Measurements from ENCODE around the gene NIPAL1.

The NIPAL1 gene

DNA sequence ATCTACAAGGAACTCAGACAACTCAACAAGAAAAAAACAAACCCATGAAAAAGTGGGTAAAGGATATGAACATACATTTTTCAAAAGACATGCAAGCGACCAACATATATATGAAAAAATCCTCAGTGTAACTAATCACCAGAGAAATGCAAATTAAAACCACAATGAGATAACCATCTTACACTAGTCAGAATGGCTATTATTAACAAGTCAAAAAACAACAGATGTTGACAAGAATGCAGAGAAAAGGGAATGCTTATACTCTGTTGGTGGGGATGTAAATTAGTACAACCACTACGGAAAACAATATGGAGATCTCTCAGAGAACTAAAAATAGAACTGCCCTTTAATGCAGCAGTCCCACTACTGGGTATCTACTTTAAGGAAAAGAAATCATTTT lies 12.1 kb downstream of the NIPAL1 start:
- DNase-seq: no peak

DNA sequence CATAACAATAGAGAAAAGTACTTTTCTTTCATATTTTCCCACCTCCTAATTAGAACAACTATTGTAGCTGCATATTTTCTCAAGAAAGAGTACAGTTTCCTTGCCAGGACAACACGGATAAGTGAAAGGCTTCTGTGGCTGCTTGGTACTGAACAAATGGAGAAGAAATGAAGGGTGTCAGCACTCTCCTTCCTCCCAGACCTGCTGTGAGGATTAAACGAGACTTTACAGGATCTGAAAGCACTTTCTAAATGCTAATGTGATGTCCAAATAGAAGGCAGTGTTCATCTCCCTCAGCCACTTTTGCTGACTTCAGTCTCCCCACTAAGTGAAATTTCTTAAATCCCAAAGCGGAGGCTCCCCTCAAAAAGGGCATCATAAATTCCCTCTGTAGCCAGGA lies 13.9 kb downstream of the NIPAL1 start:
- no peak for DNase-seq

DNA sequence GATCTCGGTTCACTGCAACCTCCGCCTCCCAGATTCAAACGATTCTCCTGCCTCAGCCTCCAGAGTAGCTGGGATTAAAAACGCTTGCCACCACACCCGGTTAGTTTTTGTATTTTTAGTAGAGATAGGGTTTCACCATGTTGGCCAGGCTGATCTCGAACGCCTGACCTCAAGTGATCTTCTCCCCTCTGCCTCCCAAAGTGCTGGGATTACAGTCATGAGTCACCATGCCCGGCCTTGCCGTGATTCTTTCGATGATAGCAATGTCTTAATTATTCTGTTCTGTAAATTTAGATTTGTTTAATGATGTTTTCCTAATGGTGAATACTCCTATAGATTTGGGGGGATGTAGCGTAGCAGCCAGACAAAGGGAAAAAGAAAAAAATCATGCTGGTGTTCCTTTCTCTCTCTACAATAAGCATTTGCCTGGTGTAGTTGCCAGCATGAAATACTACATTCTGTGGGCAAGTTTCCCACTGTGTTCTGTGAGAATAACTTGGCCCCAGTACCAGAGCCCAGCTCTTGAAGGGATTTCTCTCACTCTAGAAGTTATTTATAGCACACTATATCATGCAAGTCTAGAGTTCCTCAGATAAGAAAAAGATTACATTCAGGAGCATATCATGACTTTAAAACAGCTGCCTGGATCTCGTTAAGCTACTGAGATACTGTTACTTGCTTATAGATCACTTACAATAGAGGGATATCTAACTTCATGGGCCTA lies 15.4 kb downstream of the NIPAL1 start:
- DNase-seq: no peak

DNA sequence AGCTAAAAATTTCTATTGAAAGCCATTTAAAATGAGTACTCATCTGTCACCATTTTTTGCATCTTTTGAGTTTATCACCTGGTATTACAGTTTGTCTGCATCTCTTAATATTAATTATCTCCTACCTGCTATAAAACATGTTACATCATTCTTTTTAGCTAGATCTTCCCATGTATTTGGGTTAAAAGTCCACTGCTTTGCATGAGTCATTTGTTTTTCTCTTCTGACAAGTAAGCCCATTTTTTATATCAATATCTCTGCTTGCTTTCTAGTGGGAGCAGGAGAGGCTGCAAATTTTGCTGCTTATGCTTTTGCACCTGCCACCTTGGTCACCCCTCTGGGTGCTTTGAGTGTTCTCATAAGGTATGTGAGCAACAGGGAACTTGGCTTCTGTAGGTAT lies 16.1 kb downstream of the NIPAL1 start:
- no peak for DNase-seq

DNA sequence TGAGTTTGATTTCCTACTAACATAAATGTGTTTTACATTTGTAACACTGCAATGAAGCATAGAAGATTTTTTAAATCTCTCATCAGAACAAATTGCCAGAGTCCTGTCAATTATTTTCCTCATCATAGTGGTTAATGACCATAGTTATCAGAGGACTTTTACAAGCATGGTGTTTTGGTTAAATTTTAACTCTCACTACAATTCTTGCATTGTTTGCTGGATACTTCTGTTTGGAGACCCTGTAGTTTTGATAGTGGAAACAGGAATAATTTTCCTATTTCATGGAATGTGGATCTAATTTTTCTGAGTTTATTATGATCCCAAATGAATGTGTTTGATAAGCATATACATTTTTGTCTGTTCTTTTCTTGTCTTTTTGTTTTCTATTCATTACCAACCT lies 16.8 kb downstream of the NIPAL1 start:
- no peak for DNase-seq

DNA sequence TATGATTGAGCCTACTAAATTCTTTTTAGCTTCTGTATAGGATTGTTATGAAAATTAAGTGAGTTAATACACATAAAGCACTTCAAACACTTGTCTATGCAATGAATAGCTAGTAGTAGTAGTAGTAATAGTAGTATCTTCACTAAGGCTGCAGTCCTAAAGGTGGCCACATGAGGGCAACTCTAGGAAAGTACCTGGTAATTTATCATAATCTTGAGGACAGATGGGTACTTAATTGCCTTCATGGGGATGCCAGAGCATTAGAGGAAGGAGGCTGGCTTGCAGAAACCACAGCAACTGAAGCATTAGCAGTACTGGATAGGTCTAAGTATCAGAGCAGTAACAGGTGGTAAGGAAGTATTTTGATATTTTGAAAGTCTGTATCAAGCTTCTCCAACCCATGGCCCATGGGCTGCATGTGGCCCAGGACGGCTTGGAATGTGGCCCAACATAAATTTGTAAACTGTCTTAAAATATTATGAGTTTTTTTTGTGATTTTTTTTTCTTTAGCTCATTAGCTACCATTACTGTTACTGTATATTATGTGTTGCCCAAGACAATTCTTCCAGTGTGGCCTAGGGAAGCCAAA lies 17.3 kb downstream of the NIPAL1 start:
- no peak for DNase-seq

DNA sequence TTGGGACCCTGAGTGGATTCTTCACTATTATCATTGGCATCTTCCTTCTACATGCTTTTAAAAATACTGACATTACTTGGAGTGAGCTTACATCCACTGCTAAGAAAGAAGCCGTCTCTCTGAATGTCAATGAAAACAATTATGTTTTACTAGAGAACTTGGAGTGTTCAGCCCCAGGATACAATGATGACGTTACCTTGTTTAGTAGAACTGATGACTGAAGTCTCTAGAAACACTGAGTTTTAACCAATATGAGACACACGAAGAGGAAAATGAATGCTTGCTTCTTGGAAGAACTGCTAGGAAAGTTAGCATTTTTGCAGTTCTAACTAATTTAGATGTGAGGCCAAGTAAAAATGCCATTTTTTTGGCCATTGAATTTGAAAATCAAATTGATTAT lies 19.4 kb downstream of the NIPAL1 start:
- no peak for DNase-seq

DNA sequence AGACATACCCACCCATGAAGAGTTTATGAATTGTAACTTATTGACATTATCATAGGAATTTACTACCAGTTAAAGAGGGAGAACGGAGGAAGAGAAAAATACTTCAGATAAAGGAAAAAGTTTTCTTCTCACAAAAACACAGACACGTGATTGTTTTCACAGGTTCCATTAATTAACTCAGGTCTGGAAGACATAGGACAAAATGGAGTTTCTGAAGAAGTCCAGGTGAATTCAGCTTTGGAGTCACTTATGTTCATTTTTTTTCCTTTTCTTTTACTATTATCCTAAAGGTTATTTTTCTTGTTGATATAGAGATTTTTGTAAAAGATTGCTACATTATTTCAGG lies 20.5 kb downstream of the NIPAL1 start:
- no peak for DNase-seq

DNA sequence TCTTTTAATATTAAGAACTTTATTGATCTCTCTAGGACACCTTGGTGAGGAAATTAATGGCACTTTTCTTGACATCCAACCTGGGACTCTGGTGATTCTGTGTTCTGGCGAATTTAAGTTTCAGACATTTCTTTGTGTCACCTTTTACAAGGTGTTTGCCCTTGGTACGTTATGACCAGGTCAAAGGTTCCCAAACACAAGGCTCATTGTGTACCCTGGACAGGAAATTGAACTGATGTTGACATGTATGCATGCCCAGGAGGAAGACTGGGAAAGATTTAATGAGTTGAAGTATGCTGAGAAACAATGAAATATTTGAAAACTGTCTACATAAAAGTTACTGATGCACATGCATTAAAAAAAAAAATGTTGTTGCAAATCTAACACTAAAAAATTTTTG lies 22.1 kb downstream of the NIPAL1 start:
- DNase-seq: no peak

DNA sequence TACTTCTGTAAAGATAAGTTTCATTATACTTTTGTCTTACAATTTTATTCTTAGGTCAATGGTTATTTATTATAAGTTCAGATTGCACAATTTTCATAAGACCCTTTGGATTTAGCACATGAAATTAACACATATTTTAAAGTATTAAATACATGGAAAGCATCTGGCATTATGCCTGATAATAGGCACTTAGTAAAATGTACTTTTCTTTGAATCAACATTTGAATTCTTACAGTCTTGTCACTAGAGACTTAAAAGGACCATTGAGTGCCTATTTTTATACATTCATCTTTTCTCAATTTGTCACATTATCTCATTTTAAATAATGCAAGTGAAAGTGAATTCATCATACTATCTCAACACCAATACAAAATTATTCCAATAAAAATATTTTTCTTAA lies 23.0 kb downstream of the NIPAL1 start:
- no peak for DNase-seq

DNA sequence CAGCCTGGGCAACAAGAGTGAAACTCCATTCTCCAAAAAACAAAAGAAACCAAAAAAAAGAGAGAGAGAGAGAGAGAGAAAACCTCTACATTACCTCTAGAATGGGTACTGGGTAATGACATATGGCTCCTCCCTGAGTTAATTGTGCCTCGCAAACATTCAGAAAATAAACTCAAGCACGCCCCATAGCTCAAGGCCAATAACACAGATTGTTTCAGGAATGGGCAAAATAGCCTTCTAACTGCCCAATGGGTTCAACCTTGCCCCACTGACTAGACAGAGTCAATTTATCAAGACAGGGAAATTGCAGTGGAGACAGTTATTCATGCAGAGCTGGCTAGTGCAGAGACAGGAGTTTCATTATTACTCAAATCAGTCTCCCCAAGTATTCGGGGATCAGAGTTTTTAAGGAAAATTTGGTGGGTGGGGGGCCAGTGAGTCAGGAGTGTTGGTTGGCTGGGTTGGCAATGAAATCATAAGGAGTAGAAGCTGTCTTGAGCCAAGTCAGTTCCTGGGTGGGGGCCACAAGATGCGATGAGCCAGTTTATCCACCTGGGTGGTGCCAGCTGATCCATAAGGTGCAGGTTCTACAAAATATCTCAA lies 25.1 kb downstream of the NIPAL1 start:
- no peak for DNase-seq

DNA sequence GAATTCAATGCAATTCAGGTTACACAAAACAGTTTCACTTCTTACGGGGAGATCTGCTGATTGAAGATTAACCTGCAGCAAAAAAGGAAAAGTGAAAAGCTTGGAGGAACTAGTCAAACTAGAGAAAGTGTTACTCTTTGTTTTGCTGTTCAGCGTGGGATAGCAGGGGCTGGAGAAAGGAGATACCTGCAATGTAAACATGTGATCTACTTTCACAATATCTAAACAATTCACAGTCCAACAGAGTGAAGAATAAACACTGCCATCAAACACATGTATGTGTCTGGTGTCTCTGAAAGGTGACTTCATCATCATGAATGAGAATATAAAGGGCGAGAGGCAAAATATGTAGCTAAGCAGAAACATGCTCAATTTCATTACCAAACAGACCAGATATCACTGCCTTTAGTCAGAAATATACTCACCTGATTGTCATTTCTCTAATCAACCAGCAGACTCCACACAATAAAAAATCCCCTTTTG lies 26.4 kb downstream of the NIPAL1 start:
- no peak for DNase-seq

DNA sequence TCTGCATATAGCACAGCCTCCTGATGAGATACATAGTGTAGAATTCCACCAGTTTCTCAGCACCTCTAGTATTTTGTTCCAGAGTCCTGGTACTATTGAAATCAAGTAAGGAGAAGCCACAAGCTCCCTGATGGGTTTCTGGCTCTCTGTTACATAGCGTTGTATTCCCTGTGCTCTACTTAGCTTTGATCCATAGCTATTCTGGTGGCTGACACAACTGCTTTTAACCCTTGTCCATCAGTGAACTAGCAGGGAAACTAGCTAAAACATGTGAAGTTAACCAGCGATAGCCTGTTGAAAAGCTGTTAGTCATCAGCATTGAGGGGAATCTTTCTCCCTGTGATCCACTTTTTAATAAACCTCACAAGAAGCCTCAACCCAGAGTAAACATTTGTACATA lies 26.9 kb downstream of the NIPAL1 start:
- DNase-seq: no peak

DNA sequence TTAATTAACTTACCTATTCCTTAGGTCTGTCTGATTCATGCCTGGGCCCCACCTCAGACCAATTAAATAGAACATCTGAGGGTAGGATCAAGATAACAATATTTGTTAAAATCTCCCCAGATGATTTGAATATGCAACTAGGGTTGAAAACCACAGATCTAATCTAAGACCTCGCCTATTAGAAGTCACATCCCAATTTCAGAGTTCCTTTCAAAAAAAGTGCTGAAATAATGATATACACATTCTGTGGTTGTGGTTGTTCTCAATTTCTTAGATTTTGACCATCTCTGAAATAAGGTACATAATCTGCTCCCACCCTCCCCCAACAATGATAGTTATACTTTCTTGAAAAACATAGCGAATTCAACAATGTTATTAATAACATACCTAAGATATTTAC lies 27.7 kb downstream of the NIPAL1 start:
- no peak for DNase-seq

DNA sequence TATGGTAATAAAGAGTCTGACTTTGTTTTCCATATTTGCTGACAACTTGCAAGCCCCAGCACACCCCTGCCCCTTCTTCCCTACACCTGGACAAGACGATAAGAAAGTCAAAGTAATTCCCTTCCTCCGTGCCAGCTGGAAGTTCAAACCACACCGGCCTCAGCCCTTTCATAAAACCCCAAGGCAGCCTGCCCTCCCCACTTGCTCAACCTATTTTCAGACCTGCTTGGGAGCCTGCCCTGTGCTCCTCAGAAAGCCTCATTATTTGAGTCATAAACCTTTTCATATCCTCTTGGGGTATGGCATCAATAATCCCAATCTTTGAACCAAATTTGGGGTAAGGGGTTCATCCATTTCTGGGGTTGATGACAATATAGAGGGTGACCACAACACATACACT lies 29.5 kb downstream of the NIPAL1 start:
- DNase-seq: no peak

DNA sequence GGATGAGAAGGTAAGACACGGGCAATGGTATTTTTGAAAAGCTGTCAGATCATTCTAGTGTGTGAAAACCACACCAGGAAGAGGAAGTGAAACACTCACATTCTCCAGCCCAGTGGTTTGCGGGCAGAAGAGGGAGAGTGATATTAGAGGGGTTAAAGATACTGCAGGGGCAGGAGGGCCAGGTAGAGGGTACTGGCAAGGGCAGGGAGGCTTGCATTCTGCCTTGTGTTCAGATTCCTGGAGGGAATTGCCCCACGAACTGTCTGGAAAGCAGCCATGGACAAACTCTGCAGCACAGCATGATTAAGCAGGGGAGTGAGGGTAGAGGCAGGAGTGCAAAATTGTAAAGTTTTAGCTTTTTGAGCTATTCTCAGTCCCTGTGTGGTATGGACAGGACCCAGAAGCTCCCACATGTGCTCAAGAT lies 30.9 kb downstream of the NIPAL1 start:
- no peak for DNase-seq

DNA sequence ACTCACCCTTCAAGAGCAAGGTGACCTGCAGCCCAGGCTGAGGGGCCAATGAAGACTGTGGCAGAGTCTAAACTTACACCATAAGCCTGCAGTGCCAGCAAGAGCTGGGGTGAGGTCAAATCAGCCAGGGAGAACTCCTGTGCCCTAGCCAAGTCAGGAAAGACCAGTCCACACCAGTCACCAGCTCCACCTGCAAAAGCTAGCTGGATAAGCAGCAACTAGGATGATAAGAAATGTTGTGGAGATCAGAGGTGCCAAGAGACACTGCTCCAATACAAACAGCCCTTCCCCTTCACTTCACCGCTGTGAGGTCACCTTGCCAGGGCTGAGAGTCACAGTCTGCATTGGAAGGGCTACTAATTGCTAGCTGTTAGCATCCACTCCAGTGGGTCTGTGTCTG lies 31.3 kb downstream of the NIPAL1 start:
- DNase-seq: no peak

DNA sequence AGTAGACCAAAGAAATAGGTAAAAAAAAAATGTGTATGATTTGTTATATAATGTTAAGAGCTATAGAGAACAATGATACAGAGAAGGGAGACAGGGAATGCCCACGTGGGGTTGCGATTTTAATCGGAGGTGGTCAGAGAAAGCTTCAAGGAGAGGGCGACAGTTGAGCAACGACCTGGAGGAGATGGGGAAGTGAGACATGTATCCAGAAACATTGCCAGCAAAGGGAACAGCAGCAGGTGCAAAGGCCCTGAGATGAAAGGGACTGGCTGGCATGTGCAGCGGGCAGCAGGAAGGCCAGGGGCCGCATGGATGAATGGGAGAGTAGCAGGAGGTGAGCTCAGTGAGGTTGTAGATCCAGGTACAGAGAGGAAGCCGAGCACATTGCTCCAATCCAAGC lies 32.9 kb downstream of the NIPAL1 start:
- DNase-seq: no peak

DNA sequence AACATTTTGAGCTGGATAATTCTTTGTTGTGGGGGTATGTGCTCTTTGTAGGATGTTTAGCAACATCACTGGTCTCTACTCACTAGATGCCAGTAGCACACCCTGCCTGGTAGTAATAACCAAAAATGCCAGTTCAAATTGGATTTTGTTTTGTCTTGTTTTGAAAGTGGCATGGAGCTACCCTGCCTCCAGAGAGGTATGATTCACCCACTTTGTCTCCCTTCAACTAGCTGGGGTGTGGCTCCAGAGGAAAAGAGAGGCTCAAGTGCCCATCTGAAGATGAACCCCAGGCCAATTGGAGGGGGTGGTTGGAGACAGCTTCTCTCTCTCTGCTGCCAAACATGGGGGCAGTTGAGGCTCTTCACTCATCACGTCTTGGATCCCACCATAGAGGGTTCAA lies 34.5 kb downstream of the NIPAL1 start:
- no peak for DNase-seq

DNA sequence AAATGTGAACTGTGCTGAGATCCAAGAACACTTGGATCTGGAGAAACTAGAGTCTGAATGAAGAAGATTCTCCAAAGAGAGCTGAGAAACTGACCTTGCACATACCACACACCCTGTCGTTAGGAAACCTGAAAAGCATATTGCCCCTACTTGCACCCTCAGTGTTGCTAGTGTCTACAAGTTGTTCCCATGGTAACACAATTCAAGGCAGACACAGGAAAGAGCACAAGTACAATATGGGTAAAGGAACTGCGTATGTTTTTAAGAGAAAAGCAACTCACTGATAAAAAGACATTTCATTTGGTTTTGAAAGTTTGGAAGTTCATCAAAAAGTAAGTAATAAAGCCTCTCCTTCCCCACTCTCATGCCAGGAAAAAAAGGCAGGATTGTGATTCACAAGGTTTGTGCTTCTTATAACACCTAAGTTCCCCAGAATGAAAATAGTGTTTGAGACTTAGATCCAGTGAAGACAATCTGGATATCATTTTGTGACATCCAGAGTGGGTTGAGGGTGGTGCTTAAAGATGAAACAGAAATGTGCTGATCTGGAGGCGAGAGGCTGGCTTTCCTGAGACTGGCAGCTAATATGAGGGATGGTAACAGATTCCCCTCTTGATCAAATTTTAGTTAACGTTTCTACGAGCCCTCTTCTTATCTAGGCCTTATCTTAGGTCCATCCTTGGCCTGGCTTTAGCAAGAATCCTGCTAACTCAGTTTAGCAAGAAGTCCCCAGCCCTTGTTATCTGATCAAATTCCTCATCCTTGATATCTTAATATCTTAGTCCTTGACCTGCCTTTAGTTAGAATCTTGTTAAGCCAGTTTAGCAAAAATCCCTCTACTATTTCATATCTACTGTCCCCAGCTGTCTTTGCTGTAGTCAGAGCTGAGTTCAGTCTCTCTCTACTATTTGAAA lies 42.3 kb downstream of the NIPAL1 start:
- no peak for DNase-seq

DNA sequence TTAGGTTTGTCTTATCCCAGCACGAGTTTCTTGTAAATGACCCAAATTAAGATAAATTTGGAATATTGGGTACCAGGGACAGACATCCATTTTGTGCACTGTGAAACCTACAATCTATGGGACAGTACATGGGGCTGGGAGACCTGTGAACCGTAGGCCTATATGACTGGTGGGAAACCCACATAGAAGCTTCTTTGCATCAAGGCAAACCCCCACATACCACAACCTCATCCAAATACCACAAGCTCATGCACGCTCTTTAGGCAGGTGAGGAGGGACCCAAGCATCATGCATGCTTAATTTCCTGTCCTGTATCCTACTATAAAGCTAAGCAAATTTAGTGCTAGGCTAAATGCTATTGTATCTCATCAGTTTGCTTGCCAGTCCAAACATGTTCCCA lies 47.8 kb downstream of the NIPAL1 start:
- no peak for DNase-seq

DNA sequence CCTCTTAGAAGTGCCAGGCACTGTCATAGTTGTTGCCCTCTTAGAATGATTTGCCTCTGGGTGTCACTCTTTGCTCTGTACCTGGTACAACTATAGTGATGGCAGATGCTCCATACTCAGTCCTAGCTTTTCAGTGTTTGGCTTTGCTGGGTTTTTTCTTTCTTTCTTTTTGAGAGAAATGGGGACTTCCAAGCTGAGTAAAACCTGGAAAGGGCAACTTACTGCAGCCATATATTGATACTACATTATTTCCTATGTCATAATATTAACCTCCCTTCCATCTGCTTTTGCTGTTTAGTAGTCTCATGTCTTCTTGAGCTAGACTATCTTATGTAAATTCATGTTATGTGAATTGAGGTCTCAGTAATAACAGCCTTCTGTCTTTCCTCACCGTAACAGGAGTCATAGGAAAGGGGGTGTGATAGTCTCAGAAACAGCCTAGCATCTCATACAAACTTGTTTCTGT lies 49.0 kb downstream of the NIPAL1 start:
- DNase-seq: no peak

DNA sequence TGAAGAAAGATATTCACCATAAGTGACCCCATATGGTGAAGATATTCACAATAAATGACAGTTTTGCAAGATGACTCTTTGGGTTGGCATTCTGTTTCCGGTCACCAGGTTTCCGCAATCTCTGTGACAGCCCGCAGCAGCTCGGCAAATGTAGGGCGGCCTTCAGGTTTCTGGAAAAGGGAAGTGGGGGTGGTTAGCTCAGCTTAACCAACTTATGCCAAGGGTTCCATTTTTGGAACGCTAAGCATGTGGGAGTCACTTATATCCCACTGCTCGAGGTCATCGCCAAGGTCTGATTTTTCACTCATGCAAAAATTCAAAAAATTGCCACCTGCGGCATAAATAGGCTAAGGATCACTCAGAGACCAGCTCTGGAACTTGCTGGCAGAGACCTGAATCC lies 51.0 kb downstream of the NIPAL1 start:
- no peak for DNase-seq

DNA sequence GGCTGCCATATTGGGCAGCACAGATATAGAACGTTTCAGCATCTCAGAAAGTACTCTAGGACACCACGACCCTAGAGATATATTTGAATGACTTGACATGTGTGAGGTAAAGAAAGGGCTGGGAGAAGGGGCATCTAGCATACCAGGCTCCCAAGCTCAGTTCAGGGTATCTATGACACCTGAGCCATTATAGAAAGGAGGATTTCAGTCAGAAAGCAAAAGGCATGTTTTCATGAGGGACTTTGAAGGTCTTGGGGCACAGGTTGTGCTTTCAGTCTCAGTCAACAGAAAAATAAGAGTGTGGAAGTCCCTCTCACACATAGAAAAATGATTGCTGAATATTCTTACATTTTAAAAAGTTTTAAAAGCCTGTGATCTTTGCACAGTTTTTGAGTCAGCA lies 51.6 kb downstream of the NIPAL1 start:
- DNase-seq: no peak

Data from NCI-H1694 (cell line).